Body of pancreas (tissue), 4 donors: ENCODE data around the gene RIMBP2.

Experiments used
- POLR2A ChIP-seq, 3 donors: fragments of 450-650 bp; IDR thresholded peaks; one replicate each; pipeline ENCODE4 v1.6.1; 2016; ENCODE audit warnings: antibody characterized with exemption in 3 of 3, mild to moderate bottlenecking in 2 of 3
- TF ChIP-seq, protein P1 (sequence below), 7 experiments: fragments of 450-650 bp in 4 of 7; fragments of 200-600 bp in 3 of 7; sonication (generic) in 3 of 7; IDR thresholded peaks; one replicate each; pipeline ENCODE4 v1.5.1; 2016 to 2019; ENCODE audit warnings: antibody characterized with exemption in 7 of 7

DNA sequence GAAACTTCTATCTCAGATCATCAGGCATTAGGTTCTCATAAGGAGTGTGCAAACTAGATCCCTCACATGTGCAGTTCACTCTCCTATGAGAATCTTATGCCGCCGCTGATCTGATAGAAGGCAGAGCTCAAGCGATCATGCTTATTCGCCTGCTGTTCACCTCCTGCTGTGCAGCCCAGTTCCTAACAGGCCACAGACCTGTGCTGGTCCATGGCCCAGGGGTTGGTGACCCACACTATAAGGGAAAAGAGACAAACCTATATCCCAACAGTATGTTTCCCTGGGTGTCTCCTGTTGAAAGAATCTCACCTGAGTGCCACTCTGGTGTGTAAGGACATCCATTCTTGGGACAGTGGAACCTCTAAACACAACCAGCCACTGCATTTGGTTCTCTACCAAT lies 186.3 kb downstream of the RIMBP2 start:
- TF ChIP-seq, protein P1, sequence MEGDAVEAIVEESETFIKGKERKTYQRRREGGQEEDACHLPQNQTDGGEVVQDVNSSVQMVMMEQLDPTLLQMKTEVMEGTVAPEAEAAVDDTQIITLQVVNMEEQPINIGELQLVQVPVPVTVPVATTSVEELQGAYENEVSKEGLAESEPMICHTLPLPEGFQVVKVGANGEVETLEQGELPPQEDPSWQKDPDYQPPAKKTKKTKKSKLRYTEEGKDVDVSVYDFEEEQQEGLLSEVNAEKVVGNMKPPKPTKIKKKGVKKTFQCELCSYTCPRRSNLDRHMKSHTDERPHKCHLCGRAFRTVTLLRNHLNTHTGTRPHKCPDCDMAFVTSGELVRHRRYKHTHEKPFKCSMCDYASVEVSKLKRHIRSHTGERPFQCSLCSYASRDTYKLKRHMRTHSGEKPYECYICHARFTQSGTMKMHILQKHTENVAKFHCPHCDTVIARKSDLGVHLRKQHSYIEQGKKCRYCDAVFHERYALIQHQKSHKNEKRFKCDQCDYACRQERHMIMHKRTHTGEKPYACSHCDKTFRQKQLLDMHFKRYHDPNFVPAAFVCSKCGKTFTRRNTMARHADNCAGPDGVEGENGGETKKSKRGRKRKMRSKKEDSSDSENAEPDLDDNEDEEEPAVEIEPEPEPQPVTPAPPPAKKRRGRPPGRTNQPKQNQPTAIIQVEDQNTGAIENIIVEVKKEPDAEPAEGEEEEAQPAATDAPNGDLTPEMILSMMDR (IDR thresholded peaks at IDR 0.05) = no peak
- TF ChIP-seq POLR2A (IDR thresholded peaks at IDR 0.05) = no peak
